HG02884 (cell line): ENCODE measurements around the gene TMEM192.
"Not testable (repeated sequence)": the region's sequence is repeated elsewhere in the genome, so short reads cannot be mapped to it uniquely, and the experiment has no call there.

Source experiments
- ATAC-seq: cut with Tn5 transposase; IDR thresholded peaks from one replicate; pipeline ENCODE4 v1.9.1; 2021; ENCODE audit warnings: mild to moderate bottlenecking, moderate library complexity; ENCODE audit not compliant: unreplicated experiment

The TMEM192 gene

GRCh38 chr4:165095291-165095690 is 17.4 kb downstream of the TMEM192 start:
- no peak for ATAC-seq

- ATAC-seq: no peak
These were observed 17.8 kb downstream of the TMEM192 start for GRCh38 chr4:165094873-165095272.

- not testable (repeated sequence) for ATAC-seq
These were observed 20.5 kb downstream of the TMEM192 start for GRCh38 chr4:165092187-165092586.

GRCh38 chr4:165088366-165088765 is 24.3 kb downstream of the TMEM192 start:
- ATAC-seq: no peak

- no peak for ATAC-seq
These were observed 26.7 kb downstream of the TMEM192 start for GRCh38 chr4:165085946-165086345.

GRCh38 chr4:165084787-165085186 is 27.9 kb downstream of the TMEM192 start:
- ATAC-seq: not testable (repeated sequence)

- ATAC-seq: peak; percentile 62
These were observed 33.2 kb downstream of the TMEM192 start for GRCh38 chr4:165079476-165079875.

GRCh38 chr4:165077034-165077578 is 35.6 kb downstream of the TMEM192 start:
- ATAC-seq: no peak

- ATAC-seq: not testable (repeated sequence)
These were observed 39.3 kb downstream of the TMEM192 start for GRCh38 chr4:165073346-165073745.

- ATAC-seq: no peak
These were observed 42.1 kb downstream of the TMEM192 start for GRCh38 chr4:165070560-165070959.

GRCh38 chr4:165060938-165061337 is 51.7 kb downstream of the TMEM192 start:
- no peak for ATAC-seq

GRCh38 chr4:165059386-165059785 is 53.3 kb downstream of the TMEM192 start:
- no peak for ATAC-seq

- ATAC-seq: no peak
These were observed 54.0 kb downstream of the TMEM192 start for GRCh38 chr4:165058666-165059065.

- ATAC-seq: no peak
These were observed 57.1 kb downstream of the TMEM192 start for GRCh38 chr4:165055601-165056000.

GRCh38 chr4:165053645-165054044 is 59.0 kb downstream of the TMEM192 start, which contains the start of gene TRIM75:
Gene TRIM75, plus strand, starts transcription at chr4:165053866. Its CDS starts 5,282 bp downstream, at chr4:165059148.
- no peak for ATAC-seq

GRCh38 chr4:165052627-165053026 is 60.0 kb downstream of the TMEM192 start:
- ATAC-seq: no peak

GRCh38 chr4:165048170-165048569 is 64.5 kb downstream of the TMEM192 start:
- no peak for ATAC-seq

GRCh38 chr4:165031436-165032211 is 81.0 kb downstream of the TMEM192 start, which contains the start of gene TRIM60:
Gene TRIM60, plus strand, starts transcription at chr4:165031999. Its CDS starts 8,074 bp downstream, at chr4:165040073.
- ATAC-seq: no peak

- no peak for ATAC-seq
These were observed 84.8 kb downstream of the TMEM192 start for GRCh38 chr4:165027762-165028402.

- not testable (repeated sequence) for ATAC-seq
These were observed 86.9 kb downstream of the TMEM192 start for GRCh38 chr4:165025782-165026181.
